Astrocyte (in vitro differentiated cells and primary cell): Measurements from ENCODE around the gene NTM. TPM values are rescaled to one million over a fixed set of nuclear protein-coding genes. Genes with fewer than 3 reads are reported as not detected.
A peak's percentile ranks its signal among the peaks of the same experiment; 100 is the strongest.
"Not testable (repeated sequence)": the region's sequence is repeated elsewhere in the genome, so short reads cannot be mapped to it uniquely, and the experiment has no call there.

Experiments
- DNase-seq: peaks from one replicate; pipeline ENCODE4 v3.0.0-alpha.2; 2010; ENCODE audit warnings: low read depth
- FAIRE-seq: peaks from 2 replicates; lab custom pipeline; 2011; peaks lifted over from hg19 to GRCh38; lab: Jason Lieb, UNC
- H2AFZ ChIP-seq: 2 replicates; pipeline ENCODE4 v1.6.0; 2012; ENCODE audit warnings: low read depth, low read length, inconsistent platforms
- H3K27ac ChIP-seq: 2 replicates; pipeline ENCODE4 v1.5.1; 2011; ENCODE audit warnings: low read depth, low read length, inconsistent platforms
- H3K27me3 ChIP-seq: 2 replicates; pipeline ENCODE4 v1.6.0; 2011; ENCODE audit warnings: low read length, inconsistent platforms; ENCODE audit not compliant: insufficient read depth
- H3K36me3 ChIP-seq: 2 replicates; pipeline ENCODE4 v1.5.1; 2011; ENCODE audit warnings: low read length, inconsistent platforms; ENCODE audit not compliant: insufficient read depth
- H3K4me1 ChIP-seq: 2 replicates; pipeline ENCODE4 v1.5.1; 2011; ENCODE audit warnings: low read length, inconsistent platforms; ENCODE audit not compliant: insufficient read depth
- H3K4me2 ChIP-seq: 2 replicates; pipeline ENCODE4 v1.6.0; 2012; ENCODE audit warnings: low read length, inconsistent platforms
- H3K4me3 ChIP-seq: 2 replicates; pipeline ENCODE4 v1.5.1; 2011; ENCODE audit warnings: low read depth, mild to moderate bottlenecking, low read length, inconsistent platforms; ENCODE audit not compliant: insufficient read depth
- H3K79me2 ChIP-seq: 2 replicates; pipeline ENCODE4 v1.6.0; 2012; ENCODE audit warnings: mild to moderate bottlenecking, low read length, inconsistent platforms; ENCODE audit not compliant: insufficient read depth
- H3K9ac ChIP-seq: 2 replicates; pipeline ENCODE4 v1.6.0; 2012; ENCODE audit warnings: mild to moderate bottlenecking, low read length, inconsistent platforms
- H3K9me3 ChIP-seq: 2 replicates; pipeline ENCODE4 v1.5.1; 2012; ENCODE audit warnings: low read depth, mild to moderate bottlenecking, low read length, inconsistent platforms; ENCODE audit not compliant: insufficient read depth
- H4K20me1 ChIP-seq: 2 replicates; pipeline ENCODE4 v1.6.0; 2012; ENCODE audit warnings: low read length, inconsistent platforms; ENCODE audit not compliant: insufficient read depth
- H3K27ac Mint-ChIP-seq: one replicate; pipeline ENCODE4 v1.8.0; 2021; ENCODE audit warnings: mild to moderate bottlenecking, mixed read lengths; ENCODE audit not compliant: unreplicated experiment
- H3K27me3 Mint-ChIP-seq: one replicate; pipeline ENCODE4 v1.8.0; 2021; ENCODE audit warnings: low read depth, mixed read lengths; ENCODE audit not compliant: unreplicated experiment
- H3K36me3 Mint-ChIP-seq: one replicate; pipeline ENCODE4 v1.8.0; 2021; ENCODE audit warnings: low read depth, mixed read lengths; ENCODE audit not compliant: unreplicated experiment
- H3K4me1 Mint-ChIP-seq: one replicate; pipeline ENCODE4 v1.8.0; 2021; ENCODE audit warnings: low read depth, mixed read lengths; ENCODE audit not compliant: unreplicated experiment
- H3K4me3 Mint-ChIP-seq: one replicate; pipeline ENCODE4 v1.8.0; 2021; ENCODE audit warnings: mild to moderate bottlenecking, moderate library complexity, mixed read lengths; ENCODE audit not compliant: unreplicated experiment
- H3K9me3 Mint-ChIP-seq: one replicate; pipeline ENCODE4 v1.8.0; 2021; ENCODE audit warnings: mild to moderate bottlenecking, mixed read lengths; ENCODE audit not compliant: unreplicated experiment
- CTCF ChIP-seq: IDR thresholded peaks from 2 replicates; pipeline ENCODE4 v1.5.1; 2011; ENCODE audit warnings: low read depth, mild to moderate bottlenecking, inconsistent platforms, low read length, moderate library complexity; ENCODE audit not compliant: insufficient read depth
- EZH2 ChIP-seq: IDR thresholded peaks from 2 replicates; pipeline ENCODE4 v1.6.1; 2012; ENCODE audit warnings: mild to moderate bottlenecking, low read length, inconsistent platforms; ENCODE audit not compliant: insufficient read depth
- total RNA-seq: library from RNA; stranded (reverse); gene quantifications from 2 replicates; pipeline ENCODE4 v1.2.1, GENCODE V29; 2021

Gene NTM
- total RNA-seq, 1 donor from 2014 or later: 98.2 TPM

- H3K4me1 Mint-ChIP-seq: peaks cover 30% of the 10 kb centered on the region
- DNase-seq (no peak), FAIRE-seq (no peak)
- peaks cover 13% of the 10 kb centered on the region for H3K27me3 Mint-ChIP-seq
- Histone ChIP-seq H3K27me3 (peaks cover 5% of the 10 kb centered on the region), H3K4me3 (no peak overlapping the region), H3K9ac (no peak overlapping the region), H3K4me1 (peaks cover 19% of the 10 kb centered on the region), H2AFZ (no peak overlapping the region), H3K79me2 (no peaks in the 10 kb centered on the region), H3K36me3 (no peaks in the 10 kb centered on the region), H3K27ac (no peak overlapping the region), H3K9me3 (no peaks in the 10 kb centered on the region), H3K4me2 (no peak overlapping the region), H4K20me1 (no peaks in the 10 kb centered on the region)
- peak overlapping the region; percentile 42 for H3K27ac Mint-ChIP-seq
- no peaks in the 10 kb centered on the region for H3K9me3 Mint-ChIP-seq
- H3K36me3 Mint-ChIP-seq: no peaks in the 10 kb centered on the region
- H3K4me3 Mint-ChIP-seq: no peak overlapping the region
- TF ChIP-seq CTCF (no peak), EZH2 (no peak)
These were observed 308.4 kb downstream of the NTM start for GRCh38 chr11:131678658-131679340.

GRCh38 chr11:131680448-131680847, 310.0 kb downstream of the NTM start:
- not testable (repeated sequence) for H3K4me3 ChIP-seq, H4K20me1 ChIP-seq, H3K27ac ChIP-seq, H3K79me2 ChIP-seq, H3K36me3 Mint-ChIP-seq, H3K9me3 ChIP-seq, H3K27ac Mint-ChIP-seq, DNase-seq, H2AFZ ChIP-seq, H3K9ac ChIP-seq, H3K27me3 ChIP-seq, H3K4me1 ChIP-seq, H3K4me2 ChIP-seq, H3K9me3 Mint-ChIP-seq, H3K36me3 ChIP-seq, H3K4me3 Mint-ChIP-seq
- H3K27me3 Mint-ChIP-seq: peaks cover 16% of the 10 kb centered on the region
- peaks cover 18% of the 10 kb centered on the region for H3K4me1 Mint-ChIP-seq
- peak; percentile 100 for FAIRE-seq

- no peak overlapping the region for H3K4me3 Mint-ChIP-seq
- H3K9me3 Mint-ChIP-seq: peaks cover 1% of the 10 kb centered on the region
- DNase-seq: no peak
- Histone ChIP-seq H3K4me1 (no peaks in the 10 kb centered on the region), H3K36me3 (no peaks in the 10 kb centered on the region), H3K27ac (no peak overlapping the region), H3K79me2 (no peaks in the 10 kb centered on the region), H3K4me3 (no peak overlapping the region), H4K20me1 (no peaks in the 10 kb centered on the region), H2AFZ (no peak overlapping the region), H3K9ac (no peak overlapping the region), H3K9me3 (no peaks in the 10 kb centered on the region), H3K27me3 (peaks cover 5% of the 10 kb centered on the region), H3K4me2 (no peak overlapping the region)
- H3K36me3 Mint-ChIP-seq: no peaks in the 10 kb centered on the region
- H3K27me3 Mint-ChIP-seq: peaks cover 23% of the 10 kb centered on the region
- no peak overlapping the region for H3K27ac Mint-ChIP-seq
- FAIRE-seq: no peak
- no peak for TF ChIP-seq EZH2
- TF ChIP-seq CTCF: no peak
- H3K4me1 Mint-ChIP-seq: peaks cover 4% of the 10 kb centered on the region
These were observed 311.5 kb downstream of the NTM start for GRCh38 chr11:131681920-131682319.
